CD4-positive, alpha-beta T cell treated with Interleukin-4 for 1 hour (primary cell): ENCODE results near the gene NLRP3.
"Not testable (repeated sequence)": the region's sequence is repeated elsewhere in the genome, so short reads cannot be mapped to it uniquely, and the experiment has no call there.

Source experiments
- DNase-seq, 2 donors: peaks; one replicate each; pipeline ENCODE4 v3.0.0-alpha.2; 2020 to 2022

The NLRP3 gene

DNA sequence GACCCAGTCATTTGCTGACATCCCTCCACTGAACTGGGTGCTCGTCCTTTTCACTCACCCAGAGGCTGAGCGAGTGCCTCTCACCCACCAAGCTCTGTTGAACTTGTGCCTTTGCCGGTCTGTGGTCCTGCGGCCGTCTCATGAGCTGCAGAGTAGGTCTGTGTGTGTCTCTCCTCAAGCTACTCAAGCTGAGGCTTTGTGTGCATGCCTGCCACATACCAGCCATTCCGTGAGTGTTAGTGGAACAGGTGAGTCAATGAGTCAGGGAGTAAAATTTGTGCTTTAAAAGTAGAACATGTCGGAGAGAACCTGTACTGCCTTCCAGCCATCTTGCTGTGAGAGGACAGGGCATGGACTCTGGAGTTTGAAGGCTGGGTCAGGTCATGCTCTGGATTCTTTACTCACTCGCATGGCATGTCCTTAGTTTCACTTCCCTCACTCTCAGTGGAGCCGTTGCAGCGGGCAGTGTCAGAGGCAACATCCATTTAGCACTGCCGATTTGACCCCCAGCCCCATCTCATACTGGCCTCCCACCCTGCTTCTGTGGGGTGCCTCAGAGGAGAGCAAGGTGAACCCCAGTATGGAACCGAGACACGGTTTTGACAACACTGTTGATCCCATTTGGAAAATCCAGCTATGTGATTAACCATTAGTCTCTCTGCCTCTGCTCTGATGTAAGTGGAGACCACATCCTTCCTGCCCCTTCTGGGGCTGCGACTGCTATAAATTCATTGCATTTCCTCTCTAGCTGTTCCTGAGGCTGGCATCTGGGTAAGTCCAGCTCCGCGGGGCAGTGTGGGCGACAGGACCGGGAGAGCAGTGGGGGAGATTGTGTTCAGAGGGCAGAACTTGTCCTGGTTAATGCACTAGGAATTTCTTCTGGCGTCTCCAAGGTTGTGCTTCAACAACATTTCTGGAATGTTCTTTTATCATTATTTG, at the start of gene NLRP3:
Gene NLRP3 (plus strand): TSS at position 751 of the 939 bp plus-strand sequence. CDS start 2,628 bp downstream, outside the sequence.
- DNase-seq = peak; percentile 74 to 77

DNA sequence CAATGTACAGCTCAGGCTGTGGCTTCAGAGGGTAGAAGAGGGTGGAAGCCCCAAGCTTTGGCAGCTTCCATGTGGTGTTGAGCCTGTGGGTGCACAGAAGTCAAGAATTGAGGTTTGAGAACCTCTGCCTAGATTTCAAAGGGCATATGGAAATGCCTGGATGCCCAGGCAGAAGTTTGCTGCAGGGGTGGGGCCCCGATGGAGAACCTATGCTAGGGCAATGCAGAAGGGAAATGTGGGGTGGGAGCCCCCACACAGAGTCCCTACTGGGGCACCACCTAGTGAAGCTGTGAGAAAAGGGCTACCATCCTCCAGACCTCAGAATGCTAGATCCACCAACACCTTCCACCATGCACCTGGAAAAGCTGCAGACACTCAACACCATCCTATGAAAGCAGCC, 49.6 kb upstream of the NLRP3 start:
- DNase-seq = not testable (repeated sequence)

GRCh38 chr1:247366926-247367645, 48.9 kb upstream of the NLRP3 start:
- no peak for DNase-seq

DNA sequence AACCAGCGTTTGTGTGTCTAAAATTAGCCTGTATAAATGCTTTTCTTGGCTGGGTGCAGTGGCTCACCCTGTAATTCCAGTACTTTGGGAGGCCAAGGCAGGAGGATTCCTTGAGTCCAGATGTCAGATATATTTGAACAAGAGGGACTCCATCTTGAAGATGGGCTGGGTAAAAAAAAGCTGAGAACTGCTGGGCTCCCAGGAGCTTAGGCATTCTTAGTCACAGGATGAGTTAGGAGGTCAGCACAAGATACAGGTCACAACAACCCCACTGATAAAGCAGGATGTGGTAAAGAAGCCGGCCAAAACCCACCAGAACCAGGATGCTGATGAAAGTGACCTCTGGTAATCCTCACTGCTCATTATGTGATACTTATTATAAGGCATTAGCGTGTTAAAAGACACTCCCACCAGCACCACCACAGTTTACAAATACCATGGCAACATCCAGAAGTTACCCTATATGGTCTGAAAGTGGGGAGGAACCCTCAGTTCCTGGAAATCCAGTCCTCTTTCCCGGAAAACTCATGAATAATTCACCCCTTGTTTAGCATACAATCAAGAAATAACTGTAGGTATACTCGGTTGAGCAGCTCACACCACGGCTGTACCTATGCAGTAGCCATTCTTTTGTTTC, 48.1 kb upstream of the NLRP3 start:
- DNase-seq = no peak

GRCh38 chr1:247368490-247369145, 47.4 kb upstream of the NLRP3 start:
- no peak for DNase-seq

GRCh38 chr1:247370786-247371732, 44.9 kb upstream of the NLRP3 start:
- DNase-seq = no peak

- DNase-seq = no peak
These were observed 44.1 kb upstream of the NLRP3 start for GRCh38 chr1:247371801-247372259.

- DNase-seq = peak; percentile 56 to 59
These were observed 42.2 kb upstream of the NLRP3 start for GRCh38 chr1:247373721-247374141.

- DNase-seq = not testable (repeated sequence)
These were observed 41.2 kb upstream of the NLRP3 start for GRCh38 chr1:247374651-247375334.

- no peak for DNase-seq
These were observed 40.2 kb upstream of the NLRP3 start for GRCh38 chr1:247375747-247376146.

DNA sequence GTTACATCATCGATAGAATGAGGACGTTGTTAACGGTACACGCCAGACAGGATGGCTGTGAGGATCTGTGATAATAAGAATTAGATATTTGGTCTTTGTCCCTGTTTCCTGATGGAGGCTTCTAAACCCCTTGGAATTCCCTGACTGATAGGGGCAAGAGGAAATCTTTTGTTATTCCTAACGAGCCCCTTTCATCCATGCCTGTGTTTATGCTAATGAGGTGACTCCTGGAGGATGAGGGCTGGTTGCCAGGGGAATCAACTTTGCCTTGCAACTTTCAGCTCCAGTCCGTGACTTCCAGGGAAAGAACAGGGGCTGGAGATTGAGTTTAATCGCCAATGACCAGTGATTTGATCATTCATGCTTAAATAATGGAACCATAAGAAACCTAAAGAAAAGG, 39.3 kb upstream of the NLRP3 start:
- no peak for DNase-seq

DNA sequence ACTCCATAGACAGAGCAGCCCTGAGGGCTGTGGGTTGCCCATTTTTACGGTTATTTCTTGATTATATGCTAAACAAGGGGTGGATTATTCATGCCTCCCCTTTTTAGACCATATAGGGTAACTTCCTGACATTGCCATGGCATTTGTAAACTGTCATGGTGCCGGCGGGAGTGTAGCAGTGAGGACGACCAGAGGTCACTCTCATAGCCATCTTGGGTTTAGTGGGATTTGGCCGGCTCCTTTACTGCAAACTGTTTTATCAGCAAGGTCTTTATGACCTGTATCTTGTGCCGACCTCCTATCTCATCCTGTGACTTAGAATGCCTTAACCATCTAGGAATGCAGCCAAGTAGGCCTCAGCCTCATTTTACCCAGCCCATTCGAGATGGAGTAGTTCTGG, 38.3 kb upstream of the NLRP3 start:
- not testable (repeated sequence) for DNase-seq

- DNase-seq = no peak
These were observed 37.5 kb upstream of the NLRP3 start for GRCh38 chr1:247378334-247379073.

DNA sequence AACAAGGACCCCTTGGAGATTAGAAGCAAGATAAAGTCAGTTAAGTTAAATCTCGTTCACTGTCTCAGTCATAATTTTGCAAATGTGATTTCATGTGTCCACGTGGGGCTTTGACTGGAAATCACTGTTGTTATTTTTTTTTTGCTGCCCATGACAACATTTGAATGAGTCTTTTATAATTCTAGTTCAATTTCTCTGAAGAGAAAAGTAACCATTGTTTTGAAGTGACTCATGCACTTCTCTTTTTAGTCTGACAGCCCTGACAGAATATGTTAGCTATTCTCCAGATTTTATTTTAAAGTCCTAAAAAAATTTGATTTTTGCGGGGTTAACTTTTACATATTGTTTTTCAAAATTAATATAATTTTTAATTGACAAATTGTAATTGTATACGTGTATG, 30.7 kb upstream of the NLRP3 start:
- no peak for DNase-seq

GRCh38 chr1:247386217-247386616, 29.8 kb upstream of the NLRP3 start:
- no peak for DNase-seq

GRCh38 chr1:247386687-247387086, 29.3 kb upstream of the NLRP3 start:
- no peak for DNase-seq

DNA sequence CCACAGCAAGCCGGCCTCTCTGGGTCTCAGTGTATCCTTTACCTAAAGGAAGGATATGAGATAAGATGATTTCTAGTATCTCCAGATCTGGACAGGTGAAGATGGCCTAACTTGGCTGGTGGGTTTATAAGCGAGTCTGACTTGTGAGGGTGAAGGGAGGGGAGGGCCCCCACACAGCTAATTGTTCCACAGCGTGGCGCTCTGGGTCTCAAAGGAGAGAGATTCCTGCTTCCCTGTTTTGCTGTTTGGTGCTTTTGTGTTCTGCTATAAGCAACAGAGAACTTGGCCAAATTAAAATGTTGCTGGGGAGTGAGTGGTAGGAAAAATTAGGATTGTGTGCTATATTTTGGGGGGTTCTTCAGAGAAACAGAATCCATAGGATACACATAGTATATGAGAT, 28.9 kb upstream of the NLRP3 start:
- no peak for DNase-seq

DNA sequence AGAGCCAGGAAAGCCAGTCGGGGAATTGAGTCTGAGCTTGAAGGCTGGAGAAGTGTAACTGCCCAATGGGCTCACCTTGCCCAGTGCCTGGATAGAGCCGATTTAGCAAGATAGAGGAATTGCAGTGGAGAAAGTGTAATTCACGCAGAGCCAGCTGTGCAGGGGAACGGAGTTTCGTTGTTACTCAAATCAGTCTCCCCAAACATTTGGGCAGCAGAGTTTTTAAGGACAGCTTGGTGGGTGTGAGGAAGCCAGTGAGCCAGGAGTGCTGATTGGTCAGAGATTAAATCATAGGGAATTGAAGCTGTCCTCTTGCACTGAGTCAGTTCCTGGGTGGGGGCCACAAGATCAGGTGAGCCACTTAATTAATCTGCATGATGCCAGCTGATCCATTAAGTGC, 28.4 kb upstream of the NLRP3 start:
- no peak for DNase-seq

DNA sequence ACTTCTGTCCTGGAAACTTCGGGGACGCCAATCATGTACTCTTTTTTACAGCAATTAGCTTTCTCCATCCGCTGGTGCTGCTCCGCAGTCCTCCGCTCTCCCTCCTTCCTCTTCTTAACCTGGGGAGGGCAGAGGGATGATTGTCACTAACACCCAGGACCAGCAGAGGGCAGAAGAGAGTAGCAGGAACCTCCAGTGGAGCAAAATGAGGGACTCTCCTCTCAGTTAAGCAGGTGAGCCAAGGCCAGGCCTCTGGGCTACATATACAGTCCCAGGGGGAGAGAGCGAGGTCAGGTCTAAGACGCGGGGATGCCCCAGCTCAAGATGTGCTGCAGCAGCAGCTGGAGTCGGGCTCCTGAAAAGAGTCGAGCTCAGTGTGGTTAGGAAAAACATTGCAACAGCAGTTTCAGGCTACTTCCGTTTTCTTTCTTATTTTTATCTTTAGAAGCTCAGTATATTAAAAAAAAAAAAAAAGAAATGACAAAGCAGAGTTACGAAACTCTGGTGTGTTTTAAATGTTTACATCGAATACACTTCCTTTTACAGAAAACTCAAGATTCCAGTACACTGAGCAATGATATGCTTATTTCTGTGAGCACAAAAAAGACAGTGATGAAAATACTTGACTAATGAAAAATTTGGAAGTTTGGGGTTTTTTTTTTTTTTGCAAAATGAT, 25.7 kb upstream of the NLRP3 start:
- peak; percentile 89 for DNase-seq

DNA sequence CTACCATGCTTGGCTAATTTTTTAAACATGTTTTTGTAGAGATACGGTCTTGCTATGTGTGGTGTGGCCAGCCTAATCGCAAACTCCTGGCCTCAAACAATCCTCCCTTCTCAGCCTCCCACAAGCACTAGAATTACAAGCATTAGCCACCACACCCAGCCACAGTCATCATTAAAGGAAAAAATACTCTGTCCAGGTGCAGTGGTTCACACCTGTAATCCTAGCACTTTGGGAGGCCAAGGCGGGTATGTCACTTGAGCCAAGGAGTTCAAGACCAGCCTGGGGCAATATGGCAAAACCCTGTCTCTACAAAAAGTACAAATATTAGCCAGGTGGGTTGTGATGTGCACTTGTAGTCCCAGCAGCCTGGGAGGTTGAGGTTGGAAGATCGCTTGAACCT, 25.0 kb upstream of the NLRP3 start:
- DNase-seq = no peak
